G401 (cell line): ENCODE results near the gene ARSG. TPM values are rescaled to one million over a fixed set of nuclear protein-coding genes. Genes with fewer than 3 reads are reported as not detected.
"Not testable (repeated sequence)": the region's sequence is repeated elsewhere in the genome, so short reads cannot be mapped to it uniquely, and the experiment has no call there.

Experiments used
- DNase-seq: peaks from one replicate; pipeline ENCODE4 v3.0.0-alpha.2; 2015; ENCODE audit warnings: low spot score
- in situ Hi-C: cut with HindIII; loops from 2 replicates; pipeline ENCODE4 v1.10.0; 2016; ENCODE audit warnings: low sequenced_read_pairs, mixed read lengths
- total RNA-seq: library from RNA; depleted of rRNA; stranded (reverse); fragments of >200 nt; shearing (Covaris generic); gene quantifications from 2 replicates; pipeline ENCODE4 v1.2.3, GENCODE V29; 2014

Gene ARSG
- total RNA-seq, 1 experiment from 2014 or later, result 4.3 TPM

- no peak for DNase-seq
- in situ Hi-C loops, result no loop called here
These were observed 93.2 kb downstream of the ARSG start for GRCh38 chr17:68384471-68384870.

GRCh38 chr17:68384941-68385340 lies 93.6 kb downstream of the ARSG start:
- in situ Hi-C loops, result no loop called here
- DNase-seq, result no peak

DNA sequence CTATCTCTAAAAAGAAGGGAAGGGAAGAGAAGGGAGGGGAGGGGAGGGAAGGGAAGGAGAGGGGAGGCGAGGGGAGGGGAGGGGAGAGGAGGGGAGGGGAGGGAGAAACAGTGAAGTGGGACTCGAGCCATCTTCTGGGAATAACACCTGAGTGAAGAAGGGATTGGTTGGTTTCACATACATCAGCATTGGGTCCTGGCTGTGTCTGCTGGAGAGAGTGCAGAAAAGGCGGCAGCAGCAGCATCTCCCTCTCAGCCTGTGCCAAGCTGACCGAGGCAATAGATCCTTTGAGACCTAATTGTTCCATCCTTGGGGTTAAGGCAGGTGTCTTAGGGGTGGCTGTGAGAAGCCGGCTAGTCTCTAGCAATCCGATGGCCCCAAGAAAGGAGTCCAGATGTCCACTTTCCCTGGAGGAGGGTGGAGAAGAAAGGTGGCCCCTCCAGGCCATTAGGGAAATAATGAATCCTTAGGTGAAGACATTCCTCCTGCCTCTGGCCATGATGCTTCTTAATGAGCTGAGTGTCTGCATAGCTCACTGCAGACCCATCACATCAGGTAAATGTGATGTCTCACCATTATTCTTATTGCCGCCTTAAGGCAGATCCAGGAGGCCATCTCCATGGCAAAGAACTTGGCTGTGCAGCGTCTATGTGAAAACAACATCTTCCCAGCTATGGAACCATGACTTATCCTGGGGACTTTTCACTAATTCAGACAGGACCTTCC lies 94.4 kb downstream of the ARSG start:
- DNase-seq, result no peak
- in situ Hi-C loops, result no loop called here

DNA sequence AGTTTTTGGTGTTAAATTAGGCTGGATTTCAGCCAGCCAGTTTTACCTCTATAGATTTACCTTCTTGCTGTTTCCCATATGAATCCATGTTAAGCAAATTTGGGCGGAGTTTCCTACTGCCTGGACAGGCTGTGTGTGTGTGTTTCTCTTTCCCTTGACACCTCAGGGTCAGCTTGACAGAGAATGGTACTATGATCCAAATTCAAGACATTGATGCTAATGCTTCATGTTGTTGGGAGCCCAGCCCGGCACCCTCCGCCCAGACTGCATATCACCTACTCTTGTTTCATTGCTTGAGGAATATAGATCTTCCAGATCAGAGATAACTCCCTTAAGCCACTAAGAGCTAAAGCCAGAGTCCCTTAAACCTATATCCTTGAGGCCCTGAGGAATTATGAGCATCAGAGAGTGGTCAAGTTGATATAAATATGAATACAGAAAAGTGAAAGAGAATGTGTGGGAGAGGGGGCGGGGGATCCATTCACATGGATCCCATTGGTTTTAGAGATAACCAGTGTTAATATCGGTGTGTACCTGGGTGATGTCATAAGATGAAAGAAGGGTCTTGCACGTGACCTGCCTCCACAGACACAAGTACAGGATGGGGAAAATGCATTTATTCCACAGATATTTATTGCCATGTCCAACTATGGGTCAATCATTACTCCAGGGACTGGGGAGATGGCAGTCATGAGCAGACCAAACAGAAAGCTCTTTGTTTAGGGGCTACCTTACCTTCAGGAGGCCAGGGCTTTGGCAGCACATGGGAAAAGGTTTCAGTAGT lies 96.3 kb downstream of the ARSG start:
- in situ Hi-C loops, result no loop called here
- DNase-seq, result no peak

DNA sequence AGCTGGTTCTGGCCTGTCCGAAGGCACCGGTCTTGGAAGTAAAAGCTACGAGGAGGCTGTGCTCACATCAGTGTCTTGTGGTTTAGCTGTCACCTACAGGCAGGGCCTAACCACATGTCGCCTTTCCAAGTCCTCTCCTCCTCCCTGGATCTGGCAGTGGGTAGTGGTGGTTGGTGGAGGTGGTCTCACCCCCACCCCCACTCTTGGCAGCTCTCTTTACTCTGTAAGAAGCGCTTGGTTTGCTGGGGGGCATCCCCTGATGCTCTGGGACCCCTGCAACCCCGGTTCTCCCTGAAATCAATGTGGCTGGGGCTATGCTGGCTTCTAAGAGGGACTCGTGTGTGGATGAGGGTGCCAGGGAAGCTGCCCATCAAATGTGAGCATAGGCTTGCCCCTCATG lies 97.7 kb downstream of the ARSG start:
- in situ Hi-C loops, result no loop called here
- no peak for DNase-seq

DNA sequence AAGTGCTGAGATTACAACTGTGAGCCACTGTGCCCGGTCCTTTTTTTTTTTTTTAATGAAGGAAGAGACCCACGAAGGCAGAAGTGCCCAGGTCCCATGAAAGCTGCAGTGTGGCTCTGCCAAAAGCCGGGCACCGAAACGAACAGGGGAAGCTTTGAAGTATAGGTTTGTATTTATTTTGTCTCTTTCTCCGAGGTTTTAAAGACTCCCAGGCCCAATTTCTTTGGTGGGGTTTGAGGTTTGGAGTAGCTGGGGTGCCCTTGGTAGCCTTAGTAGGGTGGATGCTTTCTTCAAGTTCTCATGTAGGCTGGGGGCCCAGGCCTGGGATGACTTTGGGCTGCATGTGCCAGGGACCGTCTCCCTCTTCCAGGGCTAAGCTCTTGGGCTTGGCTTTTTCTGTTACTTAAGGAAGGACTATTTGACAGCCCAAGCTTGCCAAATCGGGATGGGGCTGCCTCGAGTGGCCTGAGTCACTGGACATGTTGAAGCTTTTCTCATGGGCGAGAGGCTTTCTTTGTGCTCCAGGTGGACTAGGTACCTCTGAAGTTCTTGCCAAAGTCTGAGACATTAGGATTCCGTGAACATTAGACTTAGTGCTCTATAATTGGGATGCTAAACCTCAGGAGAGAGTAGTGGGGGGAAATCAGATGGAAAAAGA lies 99.7 kb downstream of the ARSG start:
- in situ Hi-C loops, result no loop called here
- no peak for DNase-seq

- no peak for DNase-seq
- in situ Hi-C loops, result no loop called here
These were observed 100.4 kb downstream of the ARSG start for GRCh38 chr17:68391561-68392268.

DNA sequence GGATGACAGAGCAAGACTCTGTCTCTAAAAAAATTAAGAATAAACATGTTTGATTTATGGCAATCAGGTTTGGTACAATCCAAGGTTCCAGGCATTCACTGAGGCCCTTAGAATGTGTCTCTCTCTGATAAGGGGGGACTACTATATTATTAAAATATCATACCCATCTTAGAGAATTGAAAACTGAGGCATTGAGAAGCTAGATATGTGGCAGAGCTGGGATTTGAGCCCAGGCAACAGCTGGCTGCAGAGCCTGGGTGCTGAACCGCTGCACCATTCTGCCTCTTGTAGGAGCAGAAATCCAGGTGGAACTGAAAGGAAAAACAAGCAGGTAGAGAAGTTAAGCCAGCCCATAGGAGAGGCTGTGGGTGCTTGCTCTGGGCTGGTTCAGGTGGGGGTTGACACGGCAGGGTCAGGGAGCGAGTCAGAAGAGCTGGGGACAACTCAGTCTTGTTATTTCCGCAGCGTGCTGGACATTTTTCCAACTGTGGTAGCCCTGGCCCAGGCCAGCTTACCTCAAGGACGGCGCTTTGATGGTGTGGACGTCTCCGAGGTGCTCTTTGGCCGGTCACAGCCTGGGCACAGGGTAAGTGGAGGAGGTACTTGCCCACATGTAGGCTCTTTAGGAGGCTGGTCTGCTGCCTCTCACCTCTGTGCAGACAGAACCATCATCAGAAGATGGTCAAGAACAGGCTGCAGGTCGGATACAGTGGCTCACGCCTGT lies 103.5 kb downstream of the ARSG start:
- in situ Hi-C loops, result no loop called here
- no peak for DNase-seq

- in situ Hi-C loops, result no loop called here
- DNase-seq, result no peak
These were observed 105.2 kb downstream of the ARSG start for GRCh38 chr17:68396226-68397107.

- in situ Hi-C loops, result no loop called here
- DNase-seq, result no peak
These were observed 105.8 kb downstream of the ARSG start for GRCh38 chr17:68397108-68397536.

GRCh38 chr17:68398691-68399637 lies 107.7 kb downstream of the ARSG start:
- peak; percentile 60 for DNase-seq
- in situ Hi-C loops, result no loop called here

DNA sequence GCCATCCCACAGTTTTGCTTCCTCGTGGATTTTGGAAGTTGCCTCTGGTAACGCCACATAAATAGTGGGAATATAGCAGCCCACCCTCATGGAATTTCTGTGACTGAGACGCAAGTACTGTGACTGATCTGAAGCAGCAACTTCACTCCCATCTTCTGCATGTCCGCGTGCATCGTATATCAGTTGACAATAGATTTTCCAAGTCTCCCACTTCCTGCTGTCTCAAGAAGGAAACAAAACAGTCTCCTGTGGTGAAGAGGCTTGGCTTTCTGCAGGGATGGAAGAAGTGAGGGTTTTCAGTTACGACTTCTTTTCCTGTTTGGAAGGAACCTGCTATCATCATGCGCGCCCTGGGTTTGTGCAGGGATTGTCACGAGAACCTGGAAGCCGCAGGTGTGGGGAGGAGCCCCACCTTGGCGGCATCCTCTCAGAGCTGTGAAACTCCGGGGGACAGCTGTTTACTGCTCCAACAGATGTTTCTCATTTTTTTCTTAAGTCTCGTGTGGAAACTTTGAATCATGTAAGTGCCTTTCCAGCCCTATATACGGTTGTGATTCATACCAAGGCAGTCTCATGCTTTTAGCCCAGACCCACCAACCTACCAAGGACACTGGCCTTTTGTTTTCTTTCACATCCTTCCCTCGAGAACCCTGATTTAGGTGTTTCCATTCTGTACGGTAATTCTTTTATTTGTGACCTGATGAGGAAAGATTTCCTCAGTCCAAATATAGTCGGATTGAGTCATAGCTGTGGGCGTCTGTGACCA lies 108.5 kb downstream of the ARSG start:
- in situ Hi-C loops, result no loop called here

DNA sequence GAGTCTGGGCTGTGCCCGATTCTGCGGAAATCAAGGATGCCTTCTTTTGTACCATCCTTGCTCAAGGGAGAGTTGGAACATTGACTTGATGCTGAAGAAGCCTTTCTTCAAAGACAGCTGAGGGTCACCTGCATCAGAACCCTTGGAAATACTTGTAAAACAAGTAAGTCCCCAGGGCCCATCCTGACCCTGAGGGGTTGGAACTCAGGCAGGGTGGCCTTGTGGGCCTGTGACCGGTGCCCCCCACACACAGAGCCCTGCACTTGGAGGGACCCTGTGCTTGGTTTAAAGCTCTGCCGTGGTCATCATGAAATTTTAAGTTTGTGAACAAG lies 109.1 kb downstream of the ARSG start:
- DNase-seq, result no peak
- in situ Hi-C loops, result no loop called here

More for the DNA sequence above, 108.5 kb downstream of the ARSG start:
- no peak for DNase-seq

GRCh38 chr17:68401288-68401687 lies 110.0 kb downstream of the ARSG start:
- in situ Hi-C loops, result no loop called here
- no peak for DNase-seq

GRCh38 chr17:68403122-68403521 lies 111.8 kb downstream of the ARSG start:
- DNase-seq, result no peak
- in situ Hi-C loops, result no loop called here

DNA sequence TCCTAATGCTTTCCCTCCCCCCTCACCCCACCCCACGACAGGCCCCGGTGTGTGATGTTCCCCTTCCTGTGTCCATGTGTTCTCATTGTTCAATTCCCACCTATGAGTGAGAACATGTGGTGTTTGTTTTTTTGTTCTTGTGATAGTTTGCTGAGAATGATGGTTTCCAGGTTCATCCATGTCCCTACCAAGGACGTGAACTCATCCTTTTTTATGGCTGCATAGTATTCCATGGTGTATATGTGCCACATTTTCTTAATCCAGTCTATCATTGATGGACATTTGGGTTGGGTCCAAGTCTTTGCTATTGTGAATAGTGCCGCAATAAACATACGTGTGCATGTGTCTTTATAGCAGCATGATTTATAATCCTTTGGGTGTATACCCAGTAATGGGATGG lies 112.5 kb downstream of the ARSG start:
- DNase-seq, in situ Hi-C loops: not testable (repeated sequence)
